Measurements from ENCODE around the gene DACT1.

DNA sequence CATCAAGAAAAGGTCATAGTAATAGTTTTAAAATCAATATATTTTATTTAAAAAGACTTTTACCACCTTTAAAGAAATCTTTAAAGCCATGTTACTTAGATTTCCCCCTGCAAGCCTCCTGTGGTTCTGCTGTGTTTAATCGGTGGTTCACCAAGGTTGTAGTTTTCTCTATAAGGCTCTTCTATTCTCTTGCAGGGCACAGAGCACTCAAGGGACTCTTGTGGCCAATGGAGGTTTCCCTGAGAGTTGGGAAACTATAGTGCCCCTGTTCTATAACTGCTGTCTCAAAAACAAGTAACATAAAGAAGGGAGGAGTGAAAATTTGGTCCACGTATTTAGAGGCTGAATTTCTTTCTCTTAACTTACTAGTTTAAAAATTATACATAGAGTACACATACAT, 25.0 kb downstream of the DACT1 start:
- TF ChIP-seq YY1 (IDR thresholded peaks at IDR 0.05; ENCODE audit: insufficient read depth, insufficient read length) (no peak), ZNF274 (IDR thresholded peaks at IDR 0.05; ENCODE audit: low read depth, low read length) (no peak), SUZ12 (IDR thresholded peaks at IDR 0.05; ENCODE audit: extremely low read depth, insufficient read depth, insufficient read length) (no peak)
